GM12878 (cell line): ENCODE measurements around the gene SIN3A. TPM values are rescaled to one million over a fixed set of nuclear protein-coding genes. Genes with fewer than 3 reads are reported as not detected.

Experiments
- ATAC-seq: fragments of 200-7000 bp; cut with Tn5 transposase; 3 replicates; pipeline ENCODE4 v1.9.1; 2020; ENCODE audit warnings: mild to moderate bottlenecking, moderate library complexity
- BruUV-seq: library from RNA; stranded (reverse); fragments of 400-500 nt; replicated peaks from 2 replicates; lab custom pipeline; 2021; lab: Mats Ljungman, UMichigan
- CTCF ChIA-PET: fragments of 300-600 bp; sonication (Branson Sonifier 250); formaldehyde crosslinking; extraction: SDS; loops from one replicate; lab custom pipeline; 2021; ENCODE audit warnings: inconsistent platforms; lab: Yijun Ruan, JAX
- POLR2A ChIA-PET: fragments of 350-600 bp; formaldehyde crosslinking; extraction: SDS; loops from one replicate; lab custom pipeline; 2021; ENCODE audit warnings: inconsistent platforms; lab: Charles Lee
- RAD21 ChIA-PET: fragments of 300-600 bp; sonication (Branson Sonifier 250); formaldehyde crosslinking; loops from one replicate; lab custom pipeline; 2023; ENCODE audit warnings: antibody characterized with exemption; ENCODE audit not compliant: unreplicated experiment; lab: Charles Lee
- SMC1A ChIA-PET: fragments of 300-600 bp; sonication (Branson Sonifier 250); formaldehyde crosslinking; loops from one replicate; lab custom pipeline; 2023; ENCODE audit not compliant: unreplicated experiment, uncharacterized antibody; lab: Charles Lee
- DNase-seq: peaks from one replicate; pipeline ENCODE4 v3.0.0-alpha.2; 2011; ENCODE audit warnings: low read depth, low spot score
- FAIRE-seq: peaks from 3 replicates; lab custom pipeline; 2011; peaks lifted over from hg19 to GRCh38; lab: Jason Lieb, UNC
- H2AFZ ChIP-seq: 2 replicates; pipeline ENCODE4 v1.6.0; 2011; ENCODE audit warnings: low read depth, low read length, control low read depth; ENCODE audit not compliant: control insufficient read depth
- H3K27ac ChIP-seq: 2 replicates; pipeline ENCODE4 v1.5.1; 2011; ENCODE audit warnings: control low read depth; ENCODE audit not compliant: control insufficient read depth, insufficient read depth
- H3K27me3 ChIP-seq, 2 experiments: replicated peaks in 1 of 2; 2 replicates each; pipeline versions ENCODE4 v1.6.0 to v1.6.1; 2011; ENCODE audit warnings: low read length in 1 of 2; ENCODE audit not compliant: control insufficient read depth in 2 of 2, insufficient read depth in 2 of 2
- H3K36me3 ChIP-seq, 2 experiments: 2 replicates each; pipeline ENCODE4 v1.5.1; 2011; ENCODE audit warnings: low read length in 1 of 2; ENCODE audit not compliant: control insufficient read depth in 2 of 2, insufficient read depth in 2 of 2
- H3K4me1 ChIP-seq: 2 replicates; pipeline ENCODE4 v1.6.1; 2011; ENCODE audit warnings: mild to moderate bottlenecking, low read length, moderate library complexity, mixed read lengths; ENCODE audit not compliant: control insufficient read depth, insufficient read depth
- H3K4me2 ChIP-seq: 2 replicates; pipeline ENCODE4 v1.6.0; 2011; ENCODE audit warnings: control low read depth; ENCODE audit not compliant: control insufficient read depth, insufficient read depth
- H3K4me3 ChIP-seq: fragments of 200-600 bp; sonication (generic); 2 replicates; pipeline ENCODE4 v1.5.1; 2016
- H3K79me2 ChIP-seq: 2 replicates; pipeline ENCODE4 v1.6.0; 2011; ENCODE audit warnings: low read length; ENCODE audit not compliant: control insufficient read depth, insufficient read depth
- H3K9ac ChIP-seq: 2 replicates; pipeline ENCODE4 v1.8.0; 2011; ENCODE audit warnings: low read length, control low read depth, mixed read lengths; ENCODE audit not compliant: control insufficient read depth, insufficient read depth
- H3K9me3 ChIP-seq: replicated peaks from 3 replicates; pipeline ENCODE4 v1.5.1; 2011; ENCODE audit warnings: mild to moderate bottlenecking, low read length; ENCODE audit not compliant: control insufficient read depth, insufficient read depth
- H4K20me1 ChIP-seq: 2 replicates; pipeline ENCODE4 v1.6.0; 2011; ENCODE audit not compliant: control insufficient read depth, insufficient read depth
- CREM ChIP-seq: IDR thresholded peaks from 2 replicates; pipeline ENCODE4 v1.6.1; 2014; ENCODE audit warnings: antibody characterized with exemption, low read depth
- CUX1 ChIP-seq: IDR thresholded peaks from 2 replicates; pipeline ENCODE4 v1.6.1; 2012; ENCODE audit warnings: improper control_type of control experiment, low read depth, low read length; ENCODE audit not compliant: insufficient replicate concordance
- MLLT1 ChIP-seq: fragments of 450-650 bp; IDR thresholded peaks from 2 replicates; pipeline ENCODE4 v1.6.1; 2016; ENCODE audit warnings: mild to moderate bottlenecking
- RBBP5 ChIP-seq: fragments of 200-600 bp; sonication (generic); conservative IDR thresholded peaks from 2 replicates; pipeline ENCODE4 v1.6.1; 2016
- RFX5 ChIP-seq: IDR thresholded peaks from 2 replicates; pipeline ENCODE4 v1.6.1; 2011; ENCODE audit warnings: low read depth, low read length, improper control_type of control experiment
- SIN3A ChIP-seq: IDR thresholded peaks from 2 replicates; pipeline ENCODE4 v1.6.1; 2012; ENCODE audit warnings: low read depth, low read length, improper control_type of control experiment
- SPI1 ChIP-seq: IDR thresholded peaks from 2 replicates; pipeline ENCODE4 v1.6.1; 2011; ENCODE audit warnings: low read depth, mild to moderate bottlenecking, low read length, moderate library complexity, borderline replicate concordance; ENCODE audit not compliant: insufficient read depth
- SRF ChIP-seq, 2 experiments: IDR thresholded peaks; 2 replicates each; pipeline ENCODE4 v1.6.1; 2011; ENCODE audit warnings: low read depth in 2 of 2, low read length in 2 of 2, mild to moderate bottlenecking in 1 of 2, moderate library complexity in 1 of 2
- ZBTB4 ChIP-seq: fragments of 450-650 bp; formaldehyde crosslinking; IDR thresholded peaks from 2 replicates; pipeline ENCODE4 v1.4.0; 2022; ENCODE audit warnings: mild to moderate bottlenecking, moderate library complexity
- ZNF274 ChIP-seq: IDR thresholded peaks from one replicate; pipeline ENCODE4 v1.8.0; 2011; ENCODE audit not compliant: insufficient read length, insufficient read depth
- WGBS: methylation state at CpG from one replicate; pipeline ENCODE4 v1.1.6; 2016; ENCODE audit warnings: low lambda C conversion rate; ENCODE audit not compliant: insufficient replicate concordance, insufficient coverage; ENCODE audit errors: missing lambda C conversion rate; 5-methylcytosine and 5-hydroxymethylcytosine counted together
- in situ Hi-C: fragments of 300-500 bp; cut with MboI; formaldehyde crosslinking; loops from 9 replicates; pipeline ENCODE4 v1.14.3; 2018; ENCODE audit warnings: mixed read lengths
- intact Hi-C: fragments of 100-400 bp; cut with micrococcal nuclease; formaldehyde crosslinking; loops from one replicate; pipeline ENCODE4 v1.14.2; 2022; ENCODE audit not compliant: unreplicated experiment
- polyA plus RNA-seq, 11 experiments: library from polyadenylated mRNA; depleted of rRNA in 4 of 11; unstranded in 6 of 11; stranded (reverse) in 5 of 11; fragments of >200 nt; fragmentation: Nextera tagmentation in 4 of 11; fragmentation: Illumina TruSeq in 1 of 11; extraction: Ambion mirVana in 4 of 11; extraction: Trizol in 1 of 11; gene quantifications; 1 replicate in 1 of 11; 2 replicates in 10 of 11; pipeline versions ENCODE4 v1.2.1 to v1.2.3, GENCODE V29; 2011 to 2016; ENCODE audit warnings: inconsistent platforms in 2 of 11, missing spikeins in 2 of 11, low read depth in 1 of 11
- total RNA-seq, 4 experiments: library from RNA; depleted of rRNA in 3 of 4; stranded (reverse); fragments of >200 nt in 3 of 4; fragmentation: Illumina TruSeq in 1 of 4; extraction: Trizol in 1 of 4; gene quantifications; 2 replicates each; pipeline versions ENCODE4 v1.2.1 to v1.2.3, GENCODE V29; 2013 to 2021

The SIN3A gene
- total and polyA plus RNA-seq, 10 of the 15 experiments (the other 5 are each of a cell fraction or from before 2014, with no cell fraction given): 6.4 to 62.2 (median 29.2) TPM

GRCh38 chr15:75453703-75454470 is 2.4 kb upstream of the SIN3A start:
- BruUV-seq: no TSS peak
- Histone ChIP-seq H3K9ac (peak overlapping the region; percentile 96), H2AFZ (peak overlapping the region; percentile 68), H3K27ac (peak overlapping the region; percentile 96), H3K4me1 (peaks cover 11% of the 10 kb centered on the region), H4K20me1 (no peaks in the 10 kb centered on the region; the same call in 1 of the 2 replicates), H3K9me3 (no peaks in the 10 kb centered on the region), H3K36me3 (peaks cover 0 to 6% of the 10 kb centered on the region in 2 experiments; a peak in 1 of 4 replicates), H3K79me2 (peaks cover 36% of the 10 kb centered on the region), H3K27me3 (no peaks in the 10 kb centered on the region), H3K4me3 (peak overlapping the region; percentile 76), H3K4me2 (peak overlapping the region; percentile 80)
- ATAC-seq (peak; percentile 54), DNase-seq (peak; percentile 98), FAIRE-seq (peak; percentile 98)
- CTCF ChIA-PET: interaction anchor here (0.6 to 6.1 kb wide), 11 partner anchors 10 to 886 kb away, joined by 3 to 63 read pairs (median 5); partner anchors contain the start of genes IMP3, MAN2C1, SNUPN and SNX33
- RAD21 ChIA-PET: interaction anchor here (0.7 to 7.3 kb wide), 23 partner anchors 8 to 323 kb away, joined by 3 to 113 read pairs (median 4); partner anchors contain the start of genes IMP3, MAN2C1, PTPN9 and SNUPN
- in situ Hi-C loops (no loop called here), intact Hi-C loops (loop anchor here (2.0 to 5.0 kb wide), 3 partner anchors 187 to 432 kb away; partner anchors contain the start of genes IMP3 and PPCDC)
- SMC1A ChIA-PET: interaction anchor here (0.7 to 3.8 kb wide), 12 partner anchors 8 to 186 kb away, joined by 3 to 27 read pairs (median 4); partner anchors contain the start of genes IMP3, MAN2C1, PTPN9 and SNUPN
- under 1% methylated on average over 47 of the region's 57 CpGs for WGBS
- POLR2A ChIA-PET: interaction anchor here (0.5 to 7.2 kb wide), 14 partner anchors 7 to 1136 kb away, joined by 3 to 110 read pairs (median 4); partner anchors contain the start of genes IMP3, MAN2C1, PTPN9 and SNUPN
- TF ChIP-seq ZNF274 (no peak), SIN3A (peak; percentile 73), CUX1 (no peak), ZBTB4 (no peak), MLLT1 (peak; percentile 46; the same call in 1 of the 2 replicates), SPI1 (peak; percentile 69), CREM (peak; percentile 54; the same call in 1 of the 2 replicates), RFX5 (peak; percentile 88), RBBP5 (no peak), SRF (IDR thresholded peaks at IDR 0.05; ENCODE audit: low read depth in 2 of 2, low read length in 2 of 2) (no peak)
